PFSK-1 (cell line): Measurements from ENCODE around the gene GCAT.

Experiments
- FOXP2 ChIP-seq: optimal IDR thresholded peaks from 2 replicates; pipeline ENCODE3; 2011; ENCODE audit warnings: borderline replicate concordance, control low read depth, inconsistent platforms; ENCODE audit not compliant: insufficient read depth; ENCODE audit errors: extremely low read length, extremely low read depth
- POLR2AphosphoS5 ChIP-seq: IDR thresholded peaks from 2 replicates; pipeline ENCODE4 v1.6.1; 2012; ENCODE audit warnings: low read depth, mild to moderate bottlenecking, control low read depth, low read length, moderate library complexity
- REST ChIP-seq, 2 experiments: IDR thresholded peaks; 2 replicates each; pipeline versions ENCODE4 v1.6.1 to v1.8.0; 2011 to 2012; ENCODE audit warnings: low read depth in 2 of 2, low read length in 2 of 2, control low read depth in 1 of 2, inconsistent platforms in 1 of 2, mild to moderate bottlenecking in 1 of 2, moderate library complexity in 1 of 2; ENCODE audit not compliant: insufficient read depth in 1 of 2
- SIN3A ChIP-seq: IDR thresholded peaks from 2 replicates; pipeline ENCODE4 v1.6.1; 2012; ENCODE audit warnings: mild to moderate bottlenecking, low read length, moderate library complexity, borderline replicate concordance; ENCODE audit not compliant: insufficient read depth
- TAF1 ChIP-seq: IDR thresholded peaks from 2 replicates; pipeline ENCODE4 v1.6.1; 2012; ENCODE audit warnings: low read length, control low read depth, borderline replicate concordance; ENCODE audit not compliant: insufficient read depth

GCAT gene

GRCh38 chr22:37820350-37820749 is 12.6 kb downstream of the GCAT start:
- TF ChIP-seq SIN3A (no peak), REST (IDR thresholded peaks at IDR 0.05; ENCODE audit: insufficient read depth in 1 of 2, low read depth in 2 of 2, low read length in 2 of 2) (no peak), POLR2AphosphoS5 (no peak), FOXP2 (no peak), TAF1 (no peak)

GRCh38 chr22:37822079-37822833 is 14.5 kb downstream of the GCAT start:
- no peak for TF ChIP-seq FOXP2
- TF ChIP-seq REST (IDR thresholded peaks at IDR 0.05; ENCODE audit: insufficient read depth in 1 of 2, low read depth in 2 of 2, low read length in 2 of 2), result no peak
- no peak for TF ChIP-seq POLR2AphosphoS5
- no peak for TF ChIP-seq SIN3A
- TF ChIP-seq TAF1, result no peak

GRCh38 chr22:37823134-37823985 is 15.6 kb downstream of the GCAT start, which contains the start of gene GALR3:
Gene GALR3, plus strand, starts transcription at chr22:37823382. Its CDS starts 25 bp downstream, at chr22:37823407.
- TF ChIP-seq TAF1 (no peak), POLR2AphosphoS5 (no peak), FOXP2 (no peak), REST (IDR thresholded peaks at IDR 0.05; ENCODE audit: insufficient read depth in 1 of 2, low read depth in 2 of 2, low read length in 2 of 2) (no peak), SIN3A (no peak)

DNA sequence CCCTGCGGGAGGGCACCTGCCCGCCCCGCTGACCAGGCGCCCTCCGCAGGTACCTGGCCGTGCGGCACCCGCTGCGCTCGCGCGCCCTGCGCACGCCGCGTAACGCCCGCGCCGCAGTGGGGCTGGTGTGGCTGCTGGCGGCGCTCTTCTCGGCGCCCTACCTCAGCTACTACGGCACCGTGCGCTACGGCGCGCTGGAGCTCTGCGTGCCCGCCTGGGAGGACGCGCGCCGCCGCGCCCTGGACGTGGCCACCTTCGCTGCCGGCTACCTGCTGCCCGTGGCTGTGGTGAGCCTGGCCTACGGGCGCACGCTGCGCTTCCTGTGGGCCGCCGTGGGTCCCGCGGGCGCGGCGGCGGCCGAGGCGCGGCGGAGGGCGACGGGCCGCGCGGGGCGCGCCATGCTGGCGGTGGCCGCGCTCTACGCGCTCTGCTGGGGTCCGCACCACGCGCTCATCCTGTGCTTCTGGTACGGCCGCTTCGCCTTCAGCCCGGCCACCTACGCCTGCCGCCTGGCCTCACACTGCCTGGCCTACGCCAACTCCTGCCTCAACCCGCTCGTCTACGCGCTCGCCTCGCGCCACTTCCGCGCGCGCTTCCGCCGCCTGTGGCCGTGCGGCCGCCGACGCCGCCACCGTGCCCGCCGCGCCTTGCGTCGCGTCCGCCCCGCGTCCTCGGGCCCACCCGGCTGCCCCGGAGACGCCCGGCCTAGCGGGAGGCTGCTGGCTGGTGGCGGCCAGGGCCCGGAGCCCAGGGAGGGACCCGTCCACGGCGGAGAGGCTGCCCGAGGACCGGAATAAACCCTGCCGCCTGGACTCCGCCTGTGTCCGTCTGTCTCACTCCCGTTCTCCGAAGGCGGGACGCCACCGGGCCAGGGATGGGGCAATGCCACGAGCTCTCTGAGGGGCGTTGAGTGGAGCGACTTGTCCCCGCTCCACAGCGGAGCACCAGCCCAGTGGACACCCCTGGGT is 17.2 kb downstream of the GCAT start:
- TF ChIP-seq POLR2AphosphoS5 (no peak), SIN3A (no peak), TAF1 (no peak), FOXP2 (no peak), REST (IDR thresholded peaks at IDR 0.05; ENCODE audit: insufficient read depth in 1 of 2, low read depth in 2 of 2, low read length in 2 of 2) (no peak)
